ENCODE data around the gene C22orf23. TPM values are rescaled to one million over a fixed set of nuclear protein-coding genes. Genes with fewer than 3 reads are reported as not detected.
A peak's percentile ranks its signal among the peaks of the same experiment; 100 is the strongest.
"Not testable (repeated sequence)": the region's sequence is repeated elsewhere in the genome, so short reads cannot be mapped to it uniquely, and the experiment has no call there.

C22orf23 gene
- total RNA-seq, 1 experiment from 2014 or later = 0.55 TPM

DNA sequence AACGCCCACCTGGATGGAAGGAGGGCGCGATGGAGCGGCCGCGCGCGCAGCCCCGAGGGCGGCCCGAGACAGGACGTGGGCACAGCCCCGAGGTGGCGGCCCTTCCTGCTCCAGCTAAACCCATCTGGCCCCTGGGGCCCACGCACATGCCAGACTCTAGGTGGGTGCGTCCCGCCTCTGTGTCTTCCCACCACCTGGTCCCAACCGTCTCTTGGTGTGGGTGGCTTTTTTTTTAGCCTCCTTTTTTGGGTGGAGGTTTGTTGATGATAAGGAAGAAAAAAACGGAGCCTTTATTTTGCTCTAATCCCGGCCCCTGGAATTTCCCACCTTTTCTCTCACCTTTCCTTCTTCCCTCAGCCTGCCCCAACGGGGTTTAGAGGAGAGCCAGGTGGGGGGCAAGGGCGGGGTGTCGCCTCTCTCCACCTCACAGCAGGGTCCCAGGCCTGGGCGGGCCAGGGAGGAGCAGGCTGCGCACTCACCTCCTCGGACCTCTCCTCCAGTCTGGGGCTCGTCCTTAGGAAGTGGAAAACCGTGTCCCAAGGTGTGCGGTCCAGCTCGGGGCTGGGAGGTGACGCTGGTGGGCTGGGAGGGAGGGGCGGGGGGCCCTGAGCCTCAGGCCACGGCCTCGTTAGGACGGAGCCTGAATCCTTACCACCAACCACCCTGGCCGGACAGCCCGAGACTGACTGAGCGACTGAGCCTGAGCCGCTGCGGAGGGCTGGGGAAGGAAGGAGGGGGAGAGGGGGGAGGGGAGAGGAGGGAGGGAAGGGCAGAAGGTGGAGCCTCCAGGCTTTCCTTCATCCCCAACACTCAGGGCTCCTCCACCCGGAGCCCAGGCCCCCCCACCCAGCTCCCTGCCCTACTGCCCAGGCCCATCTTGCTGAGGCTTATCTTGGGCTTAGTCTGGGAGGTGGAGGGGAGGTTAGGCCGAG lies 30.7 kb upstream of the C22orf23 start, which contains the start of gene SOX10:
Gene SOX10, minus strand, starts transcription at position 696 of the 932 bp plus-strand sequence. CDS start 771 bp downstream, outside the sequence.
- peak; percentile 89 for DNase-seq (ENCODE audit: low read depth, low spot score)
- in situ Hi-C loops (cut with HindIII; ENCODE audit: low pct_unique_long_range_greater_than_20kb, low sequenced_read_pairs) = no loop called here

DNA sequence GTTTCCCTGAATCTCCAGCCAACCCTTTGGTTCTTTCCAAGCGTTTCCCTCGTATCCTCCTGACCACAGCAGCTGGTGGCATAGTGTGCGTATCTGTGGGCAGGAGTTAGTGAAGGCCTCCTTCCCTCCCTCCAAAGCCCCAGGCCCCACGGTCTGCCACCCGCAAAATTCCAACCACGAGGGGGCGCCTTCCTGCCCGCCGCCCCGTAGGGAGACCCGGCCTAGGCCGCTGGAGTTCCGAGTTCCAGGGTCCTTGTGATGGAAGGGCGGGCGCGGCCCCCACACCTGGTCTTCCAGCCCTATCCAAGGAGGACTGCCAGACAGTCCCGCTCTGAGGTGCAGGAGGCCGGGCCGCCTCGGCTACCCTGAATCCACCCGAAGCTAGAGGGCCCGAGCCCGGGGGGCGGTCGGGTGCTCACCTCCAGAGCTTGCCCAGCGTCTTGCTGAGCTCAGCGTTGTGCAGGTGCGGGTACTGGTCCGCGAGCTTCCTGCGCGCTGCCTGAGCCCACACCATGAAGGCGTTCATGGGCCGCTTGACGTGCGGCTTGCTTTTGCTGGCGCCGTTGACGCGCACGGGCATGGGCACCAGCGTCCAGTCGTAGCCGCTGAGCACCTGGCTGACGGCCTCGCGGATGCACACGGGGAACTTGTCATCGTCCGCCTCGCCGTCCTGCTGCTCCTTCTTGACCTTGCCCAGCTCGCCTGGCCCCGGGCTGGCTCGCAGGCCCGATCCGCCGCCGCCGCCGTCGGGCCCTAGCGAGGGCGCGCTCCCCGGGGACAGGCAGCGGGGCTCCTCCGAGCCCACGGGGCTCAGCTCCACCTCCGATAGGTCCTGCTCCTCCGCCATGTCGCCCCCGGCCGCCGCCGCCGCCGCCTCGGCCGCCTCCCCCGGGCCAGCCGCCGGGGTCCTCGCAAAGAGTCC lies 29.8 kb upstream of the C22orf23 start:
- in situ Hi-C loops (cut with HindIII; ENCODE audit: low pct_unique_long_range_greater_than_20kb, low sequenced_read_pairs) = no loop called here

DNA sequence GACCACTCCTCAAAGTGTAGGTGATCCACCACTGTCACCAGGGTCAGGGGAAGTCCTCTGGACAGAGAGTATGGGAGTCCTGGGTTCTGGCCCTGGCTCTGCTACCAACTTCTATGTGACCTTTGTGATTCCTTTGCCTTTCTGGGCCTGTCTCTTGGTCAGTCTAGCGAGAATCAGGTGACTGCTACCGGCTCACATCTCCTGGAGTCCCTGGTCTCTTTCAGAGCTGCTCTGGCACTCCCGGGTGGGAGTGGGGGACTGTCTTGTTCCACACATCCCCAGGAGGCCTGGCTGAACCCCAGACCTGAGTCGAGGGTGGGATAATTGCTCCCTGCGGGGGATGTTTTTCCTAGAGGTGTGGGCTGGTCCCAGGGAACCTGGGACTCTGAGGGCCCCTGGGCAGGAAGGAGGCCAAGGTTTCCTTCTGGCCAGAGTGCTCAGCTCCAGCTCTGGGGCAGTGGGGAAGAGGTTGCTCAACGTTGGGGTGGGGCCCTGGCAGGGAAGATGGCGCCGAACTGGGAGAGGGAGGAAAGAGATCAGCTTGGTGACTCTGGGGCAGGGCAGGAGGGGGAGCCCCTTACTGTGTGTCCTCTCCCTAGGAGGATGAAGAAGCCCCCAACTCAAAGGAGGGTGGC lies 28.9 kb upstream of the C22orf23 start:
- DNase-seq (ENCODE audit: low read depth, low spot score) = peak; percentile 43
- in situ Hi-C loops (cut with HindIII; ENCODE audit: low pct_unique_long_range_greater_than_20kb, low sequenced_read_pairs) = no loop called here

More for the DNA sequence above, 29.8 kb upstream of the C22orf23 start:
- peak; percentile 67 for DNase-seq (ENCODE audit: low read depth, low spot score)

DNA sequence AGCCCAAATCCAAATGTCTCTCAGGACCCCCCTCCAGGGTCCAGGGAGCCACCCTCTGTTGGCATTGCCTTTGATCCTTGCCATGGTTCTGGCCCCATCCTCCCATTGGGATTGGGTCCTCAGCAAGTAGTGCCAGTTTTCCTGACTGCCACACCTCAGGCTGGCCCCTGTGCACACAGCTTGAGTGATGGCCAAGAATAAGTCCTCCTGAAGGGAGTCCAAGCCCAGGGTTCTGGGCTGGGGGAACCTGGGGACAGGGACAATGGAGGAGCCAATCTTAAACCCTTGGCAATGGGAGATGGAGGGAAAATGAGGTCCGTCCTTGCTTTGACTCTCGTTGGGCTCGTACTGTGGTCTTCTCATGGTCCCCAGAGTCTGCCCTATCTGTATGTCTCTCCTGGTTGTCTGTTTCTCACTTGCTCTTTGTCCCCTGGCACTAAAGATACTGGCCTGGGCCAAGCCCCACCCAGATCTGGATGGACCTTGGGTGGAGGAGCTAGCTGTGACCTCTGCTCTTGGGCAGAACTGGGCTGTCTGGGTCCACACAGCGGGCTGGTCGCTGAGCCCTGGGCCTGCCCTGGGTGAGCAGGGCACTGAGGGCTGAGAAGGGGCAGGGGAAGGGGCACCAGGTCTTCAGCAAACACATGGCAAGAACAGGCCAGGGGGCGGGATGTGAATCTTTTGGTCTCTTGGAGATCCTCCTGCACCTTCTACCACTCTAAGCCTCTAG lies 28.0 kb upstream of the C22orf23 start:
- DNase-seq (ENCODE audit: low read depth, low spot score) = no peak
- in situ Hi-C loops (cut with HindIII; ENCODE audit: low pct_unique_long_range_greater_than_20kb, low sequenced_read_pairs) = no loop called here

- DNase-seq (ENCODE audit: low read depth, low spot score) = peak; percentile 30
- in situ Hi-C loops (cut with HindIII; ENCODE audit: low pct_unique_long_range_greater_than_20kb, low sequenced_read_pairs) = no loop called here
Observed at GRCh38 chr22:37979782-37980181, 26.4 kb upstream of the C22orf23 start.

DNA sequence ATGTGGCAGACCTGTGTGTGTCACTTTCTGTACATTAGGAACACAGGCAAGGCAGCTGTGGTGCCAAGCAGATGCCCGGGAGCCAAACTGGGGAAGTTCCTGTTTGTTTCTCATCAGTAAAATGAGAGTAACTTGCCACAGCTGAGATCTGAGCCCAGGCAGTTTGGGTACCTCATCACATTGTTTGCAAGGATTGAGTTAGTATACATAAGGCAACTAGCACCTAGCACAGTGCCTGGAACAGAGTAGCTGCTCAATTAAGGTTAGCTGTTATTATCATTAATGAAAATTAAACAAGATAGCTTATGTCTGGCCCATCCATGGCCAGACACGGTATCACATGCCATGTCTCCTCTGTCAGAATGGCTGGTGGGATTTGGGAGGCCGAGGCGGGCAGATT lies 23.1 kb upstream of the C22orf23 start:
- in situ Hi-C loops (cut with HindIII; ENCODE audit: low pct_unique_long_range_greater_than_20kb, low sequenced_read_pairs) = no loop called here
- no peak for DNase-seq (ENCODE audit: low read depth, low spot score)

GRCh38 chr22:37976022-37976421 lies 22.6 kb upstream of the C22orf23 start:
- DNase-seq (ENCODE audit: low read depth, low spot score); in situ Hi-C loops (cut with HindIII; ENCODE audit: low pct_unique_long_range_greater_than_20kb, low sequenced_read_pairs): not testable (repeated sequence)

GRCh38 chr22:37975153-37975552 lies 21.8 kb upstream of the C22orf23 start:
- in situ Hi-C loops (cut with HindIII; ENCODE audit: low pct_unique_long_range_greater_than_20kb, low sequenced_read_pairs) = no loop called here
- no peak for DNase-seq (ENCODE audit: low read depth, low spot score)

DNA sequence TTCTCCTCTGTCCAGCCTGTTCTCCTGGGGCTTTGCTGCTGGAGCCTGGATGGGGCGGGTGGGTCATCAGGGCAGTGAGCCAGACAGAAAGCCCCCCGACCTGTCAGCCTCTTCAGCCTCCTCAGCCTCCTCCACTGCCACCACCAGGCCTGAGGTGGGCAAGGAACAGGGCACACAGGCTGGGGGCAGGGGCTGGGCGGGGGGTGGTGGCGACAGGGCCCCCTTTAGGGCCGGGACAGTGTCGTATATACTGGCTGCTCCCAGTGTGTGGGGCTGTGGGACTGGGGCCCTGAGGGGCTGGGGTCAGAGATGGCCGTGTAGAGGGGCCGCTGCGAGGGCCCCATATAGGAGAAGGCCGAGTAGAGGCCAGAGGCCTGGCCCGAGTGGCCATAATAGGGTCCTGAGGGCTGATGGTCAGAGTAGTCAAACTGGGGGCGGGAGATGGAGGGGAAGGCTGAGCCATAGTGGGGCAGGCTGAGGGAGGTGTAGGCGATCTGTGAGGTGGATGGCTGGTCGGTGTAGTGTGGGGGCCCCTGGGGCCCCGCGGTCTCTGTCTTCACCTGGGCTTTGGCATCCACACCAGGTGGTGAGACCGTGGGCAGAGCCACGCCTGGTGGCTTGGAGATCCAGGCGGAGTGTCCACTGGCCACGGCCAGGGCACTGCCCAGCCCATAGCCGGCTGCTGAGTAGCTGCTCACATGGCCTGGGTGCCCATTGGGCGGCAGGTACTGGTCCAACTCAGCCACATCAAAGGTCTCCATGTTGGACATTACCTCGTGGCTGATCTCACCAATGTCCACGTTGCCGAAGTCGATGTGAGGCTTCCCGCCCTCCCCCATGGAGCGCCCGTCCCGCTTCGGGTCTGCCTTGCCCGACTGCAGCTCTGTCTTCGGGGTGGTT lies 20.1 kb upstream of the C22orf23 start:
- in situ Hi-C loops (cut with HindIII; ENCODE audit: low pct_unique_long_range_greater_than_20kb, low sequenced_read_pairs) = no loop called here
- no peak for DNase-seq (ENCODE audit: low read depth, low spot score)

DNA sequence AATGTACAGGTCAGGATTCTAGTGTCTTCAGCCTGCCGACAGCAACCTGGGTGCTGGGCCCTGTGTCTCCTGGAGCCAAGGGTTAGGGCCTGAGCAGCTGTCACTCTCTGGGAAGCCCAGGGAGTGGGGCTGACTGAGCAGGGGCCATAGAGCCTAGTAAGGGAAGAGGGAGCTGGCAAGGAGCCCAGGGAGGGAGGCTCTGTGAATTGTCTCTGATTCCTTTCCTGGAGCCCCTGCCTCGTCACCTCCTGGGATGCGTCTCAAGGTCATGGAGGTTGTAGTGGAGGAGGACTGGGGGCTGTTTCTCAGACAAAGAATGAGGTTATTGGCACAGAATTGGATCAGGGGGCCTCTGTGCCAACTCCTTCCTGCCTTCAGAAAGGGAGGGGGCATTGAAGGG lies 19.1 kb upstream of the C22orf23 start:
- in situ Hi-C loops (cut with HindIII; ENCODE audit: low pct_unique_long_range_greater_than_20kb, low sequenced_read_pairs) = no loop called here
- DNase-seq (ENCODE audit: low read depth, low spot score) = peak; percentile 64

- DNase-seq (ENCODE audit: low read depth, low spot score) = peak; percentile 74
- in situ Hi-C loops (cut with HindIII; ENCODE audit: low pct_unique_long_range_greater_than_20kb, low sequenced_read_pairs) = no loop called here
Observed at GRCh38 chr22:37971475-37972434, 18.4 kb upstream of the C22orf23 start.

DNA sequence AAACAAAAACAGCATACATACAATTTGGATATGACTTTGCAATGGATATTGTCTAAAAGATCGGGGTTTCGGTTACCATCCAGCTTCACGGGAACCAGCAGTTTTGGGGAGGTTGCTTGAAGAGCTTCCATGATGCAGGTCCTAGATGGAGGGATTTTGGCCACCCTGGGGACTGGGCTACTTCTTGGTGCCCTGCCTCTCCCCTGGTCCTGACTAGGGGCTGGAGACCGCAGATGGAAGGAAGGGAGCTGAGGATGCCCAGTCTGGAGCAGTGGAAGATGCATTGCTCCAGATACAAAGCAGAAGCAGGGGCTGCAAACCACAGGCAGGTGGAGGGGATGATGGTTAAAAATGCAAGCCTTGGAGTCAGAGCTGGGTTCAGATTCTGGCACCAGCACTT lies 17.5 kb upstream of the C22orf23 start:
- in situ Hi-C loops (cut with HindIII; ENCODE audit: low pct_unique_long_range_greater_than_20kb, low sequenced_read_pairs) = no loop called here
- DNase-seq (ENCODE audit: low read depth, low spot score) = peak; percentile 58

DNA sequence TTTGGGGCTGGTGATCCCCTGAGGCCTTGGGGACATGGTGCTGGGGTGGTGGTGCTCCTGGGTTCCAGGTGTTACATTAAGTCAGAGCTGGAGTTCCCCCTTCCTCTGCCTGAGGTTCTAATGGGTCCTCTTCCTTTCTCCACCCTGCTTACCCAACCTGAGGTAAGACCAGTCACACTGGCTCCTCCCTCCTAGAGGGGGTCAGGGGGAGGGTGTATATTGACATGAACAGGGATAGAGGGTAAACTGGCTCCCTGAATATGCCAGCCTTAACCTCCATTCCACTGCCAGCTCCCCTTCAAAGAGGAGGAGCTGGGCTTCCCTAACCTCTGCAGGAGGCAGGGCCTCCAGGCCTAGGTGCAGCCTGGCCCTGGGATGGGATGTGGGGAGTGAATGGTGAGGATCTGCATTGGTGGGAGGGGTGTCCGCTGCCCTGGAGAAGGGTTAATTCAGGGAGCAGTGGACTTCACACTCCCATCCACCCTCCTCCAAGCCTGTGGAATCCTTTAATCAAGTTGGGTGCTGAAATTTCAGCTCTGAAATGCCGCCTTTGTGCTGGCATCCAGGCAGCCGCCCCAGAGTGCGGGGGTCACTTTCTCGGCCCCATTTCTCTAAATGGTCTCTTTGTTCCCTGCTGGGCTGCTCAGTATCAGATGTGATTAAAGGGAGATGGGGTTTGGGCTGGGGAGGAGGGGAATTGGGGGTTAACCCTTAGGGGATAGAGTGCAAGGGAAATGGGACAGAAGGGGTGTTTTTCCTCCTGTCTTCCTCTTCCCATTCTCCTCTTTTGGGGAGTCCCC lies 15.3 kb upstream of the C22orf23 start:
- DNase-seq (ENCODE audit: low read depth, low spot score) = peak; percentile 64

DNA sequence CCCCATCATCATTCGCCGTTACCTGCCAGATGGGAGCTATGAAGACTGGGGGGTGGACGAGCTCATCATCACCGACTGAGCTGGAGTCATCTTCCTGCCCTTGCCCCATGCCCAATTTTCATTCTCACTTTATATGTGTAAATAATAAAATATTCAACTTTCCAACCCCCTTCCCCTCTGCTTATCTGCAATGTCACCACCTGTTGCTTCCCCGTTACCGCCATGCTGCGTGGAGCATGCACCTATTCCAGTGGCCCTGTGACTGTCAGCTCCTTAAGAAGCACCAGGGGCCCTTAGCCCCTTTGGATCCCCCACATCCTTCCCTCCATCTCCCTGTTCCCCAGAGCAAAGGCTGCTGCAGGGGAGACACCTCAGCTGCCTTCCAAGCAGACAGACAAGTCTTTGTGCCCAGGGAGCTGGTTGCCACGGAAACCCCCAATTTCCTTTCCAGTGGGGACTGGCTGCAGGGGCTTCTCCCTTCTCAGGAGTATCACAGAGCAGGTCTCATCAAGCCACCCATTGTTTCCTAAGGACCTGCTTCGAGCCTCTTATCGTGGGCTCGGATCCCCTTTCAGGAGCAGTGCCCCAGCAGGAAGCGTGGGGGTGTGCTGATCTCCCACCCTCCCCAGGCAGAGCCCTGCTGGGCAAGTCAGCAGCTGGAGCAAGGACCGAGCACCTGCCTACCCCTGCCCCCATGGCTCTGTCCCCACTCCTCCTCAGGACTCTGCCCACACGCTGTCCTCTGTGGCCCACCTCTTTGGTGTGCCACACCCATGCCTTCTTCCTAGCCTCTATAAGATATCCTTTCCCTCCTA lies 14.4 kb upstream of the C22orf23 start:
- in situ Hi-C loops (cut with HindIII; ENCODE audit: low pct_unique_long_range_greater_than_20kb, low sequenced_read_pairs) = no loop called here
- peak; percentile 78 for DNase-seq (ENCODE audit: low read depth, low spot score)

More for the DNA sequence above, 15.3 kb upstream of the C22orf23 start:
- in situ Hi-C loops (cut with HindIII; ENCODE audit: low pct_unique_long_range_greater_than_20kb, low sequenced_read_pairs) = no loop called here

Data from SK-MEL-5 (cell line).